Measurements from ENCODE around the gene CCDC183. TPM values are rescaled to one million over a fixed set of nuclear protein-coding genes. Genes with fewer than 3 reads are reported as not detected.

Gene CCDC183
- total and polyA plus RNA-seq, 10 of the 15 experiments (the other 5 are each of a cell fraction or from before 2014, with no cell fraction given): 0.04 to 1.2 (median 0.55) TPM; not detected in 5

DNA sequence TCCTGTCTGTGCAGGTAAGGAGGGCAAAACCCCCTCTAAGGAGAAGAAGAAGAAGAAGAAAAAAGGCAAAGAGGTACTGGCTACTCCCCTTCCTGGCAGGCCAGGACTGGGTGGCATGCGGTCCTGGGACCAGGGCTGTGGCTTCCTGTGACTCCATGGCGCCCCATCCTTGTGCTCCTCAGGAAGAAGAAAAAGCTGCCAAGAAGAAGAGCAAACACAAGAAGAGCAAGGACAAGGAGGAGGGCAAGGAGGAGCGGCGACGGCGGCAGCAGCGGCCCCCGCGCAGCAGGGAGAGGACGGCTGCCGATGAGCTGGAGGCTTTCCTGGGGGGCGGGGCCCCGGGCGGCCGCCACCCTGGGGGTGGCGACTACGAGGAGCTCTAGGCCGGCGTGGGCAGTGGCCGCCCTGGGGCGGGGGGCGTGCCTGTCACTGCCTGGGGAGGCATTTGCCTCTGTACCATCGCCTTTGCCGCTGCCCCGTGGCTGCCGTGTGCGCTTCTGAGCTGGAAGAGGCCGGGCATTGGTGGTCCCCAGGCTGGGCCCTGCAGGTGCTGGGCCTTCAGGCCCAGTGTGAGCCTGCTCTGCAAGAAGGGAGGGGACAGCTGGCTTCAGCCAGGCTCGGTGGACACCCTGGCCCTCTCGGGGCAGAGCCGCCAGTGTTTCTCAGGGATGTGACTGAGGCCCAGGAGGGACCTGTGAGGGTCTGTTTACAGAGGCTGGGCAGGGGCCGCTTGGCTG, 44.2 kb downstream of the CCDC183 start:
- Histone ChIP-seq H3K9ac (ENCODE audit: control insufficient read depth, insufficient read depth, low read length) (no peak overlapping the region), H3K27me3 (replicated peaks in 1 of 2; ENCODE audit: control insufficient read depth in 2 of 2, insufficient read depth in 2 of 2, low read length in 1 of 2) (no peaks in the 10 kb centered on the region), H4K20me1 (ENCODE audit: control insufficient read depth, insufficient read depth) (no peaks in the 10 kb centered on the region; the same call in 1 of the 2 replicates), H3K79me2 (ENCODE audit: control insufficient read depth, insufficient read depth, low read length) (no peaks in the 10 kb centered on the region), H3K36me3 (ENCODE audit: control insufficient read depth in 2 of 2, insufficient read depth in 2 of 2, low read length in 1 of 2) (no peaks in the 10 kb centered on the region), H3K4me1 (ENCODE audit: control insufficient read depth, insufficient read depth, low read length) (peaks cover 6% of the 10 kb centered on the region; the same call in 1 of the 2 replicates), H3K27ac (ENCODE audit: control insufficient read depth, insufficient read depth) (no peak overlapping the region), H3K9me3 (replicated peaks; ENCODE audit: control insufficient read depth, insufficient read depth, low read length) (no peaks in the 10 kb centered on the region; the same call in 2 of the 3 replicates), H3K4me3 (no peak overlapping the region), H3K4me2 (ENCODE audit: control insufficient read depth, insufficient read depth) (no peak overlapping the region), H2AFZ (ENCODE audit: control insufficient read depth, low read depth, low read length) (no peak overlapping the region)
- CTCF ChIA-PET: interaction anchor here (4.3 kb wide), 1 partner anchor 194 kb away, joined by 35 read pairs; no protein-coding TSS in a partner anchor
- FAIRE-seq (no peak), DNase-seq (ENCODE audit: low read depth, low spot score) (no peak), ATAC-seq (no peak)
- BruUV-seq (replicated peaks): TSS peak; percentile 82
- POLR2A ChIA-PET: interaction anchor here (1.3 kb wide), 1 partner anchor 30 kb away, joined by 3 read pairs; no protein-coding TSS in a partner anchor
- WGBS (ENCODE audit: insufficient coverage, insufficient replicate concordance, low lambda C conversion rate, missing lambda C conversion rate): 88% methylated on average over 28 of the region's 32 CpGs
- in situ Hi-C loops (cut with MboI) (no loop called here), intact Hi-C loops (cut with micrococcal nuclease; ENCODE audit: unreplicated experiment) (no loop called here)
- SMC1A ChIA-PET (ENCODE audit: uncharacterized antibody, unreplicated experiment): no interaction called here
- RAD21 ChIA-PET (ENCODE audit: unreplicated experiment): no interaction called here
- TF ChIP-seq, protein P1, sequence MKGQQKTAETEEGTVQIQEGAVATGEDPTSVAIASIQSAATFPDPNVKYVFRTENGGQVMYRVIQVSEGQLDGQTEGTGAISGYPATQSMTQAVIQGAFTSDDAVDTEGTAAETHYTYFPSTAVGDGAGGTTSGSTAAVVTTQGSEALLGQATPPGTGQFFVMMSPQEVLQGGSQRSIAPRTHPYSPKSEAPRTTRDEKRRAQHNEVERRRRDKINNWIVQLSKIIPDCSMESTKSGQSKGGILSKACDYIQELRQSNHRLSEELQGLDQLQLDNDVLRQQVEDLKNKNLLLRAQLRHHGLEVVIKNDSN (IDR thresholded peaks at IDR 0.05; ENCODE audit: borderline replicate concordance, extremely low read length, insufficient read depth, low read depth, low read length): no peak
- TF ChIP-seq RELA (IDR thresholded peaks at IDR 0.05; ENCODE audit: borderline replicate concordance, partially characterized antibody) (no peak), BMI1 (IDR thresholded peaks at IDR 0.05; ENCODE audit: borderline replicate concordance) (no peak), CBX5 (IDR thresholded peaks at IDR 0.05; ENCODE audit: low read depth) (no peak), KAT2A (conservative IDR thresholded peaks at IDR 0.05; ENCODE audit: control insufficient read depth, low read depth, low read length) (no peak), NRF1 (conservative IDR thresholded peaks at IDR 0.05; ENCODE audit: low read depth, low read length) (no peak), EZH2 (IDR thresholded peaks at IDR 0.05; ENCODE audit: borderline replicate concordance, control insufficient read depth, low read depth, low read length) (no peak)
- TF ChIP-seq, protein P2, sequence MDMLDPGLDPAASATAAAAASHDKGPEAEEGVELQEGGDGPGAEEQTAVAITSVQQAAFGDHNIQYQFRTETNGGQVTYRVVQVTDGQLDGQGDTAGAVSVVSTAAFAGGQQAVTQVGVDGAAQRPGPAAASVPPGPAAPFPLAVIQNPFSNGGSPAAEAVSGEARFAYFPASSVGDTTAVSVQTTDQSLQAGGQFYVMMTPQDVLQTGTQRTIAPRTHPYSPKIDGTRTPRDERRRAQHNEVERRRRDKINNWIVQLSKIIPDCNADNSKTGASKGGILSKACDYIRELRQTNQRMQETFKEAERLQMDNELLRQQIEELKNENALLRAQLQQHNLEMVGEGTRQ (IDR thresholded peaks at IDR 0.05; ENCODE audit: borderline replicate concordance, low read depth, low read length): no peak
- TF ChIP-seq, protein P3, sequence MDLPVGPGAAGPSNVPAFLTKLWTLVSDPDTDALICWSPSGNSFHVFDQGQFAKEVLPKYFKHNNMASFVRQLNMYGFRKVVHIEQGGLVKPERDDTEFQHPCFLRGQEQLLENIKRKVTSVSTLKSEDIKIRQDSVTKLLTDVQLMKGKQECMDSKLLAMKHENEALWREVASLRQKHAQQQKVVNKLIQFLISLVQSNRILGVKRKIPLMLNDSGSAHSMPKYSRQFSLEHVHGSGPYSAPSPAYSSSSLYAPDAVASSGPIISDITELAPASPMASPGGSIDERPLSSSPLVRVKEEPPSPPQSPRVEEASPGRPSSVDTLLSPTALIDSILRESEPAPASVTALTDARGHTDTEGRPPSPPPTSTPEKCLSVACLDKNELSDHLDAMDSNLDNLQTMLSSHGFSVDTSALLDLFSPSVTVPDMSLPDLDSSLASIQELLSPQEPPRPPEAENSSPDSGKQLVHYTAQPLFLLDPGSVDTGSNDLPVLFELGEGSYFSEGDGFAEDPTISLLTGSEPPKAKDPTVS (IDR thresholded peaks at IDR 0.05; ENCODE audit: low read depth, low read length): no peak
- TF ChIP-seq, protein P4, sequence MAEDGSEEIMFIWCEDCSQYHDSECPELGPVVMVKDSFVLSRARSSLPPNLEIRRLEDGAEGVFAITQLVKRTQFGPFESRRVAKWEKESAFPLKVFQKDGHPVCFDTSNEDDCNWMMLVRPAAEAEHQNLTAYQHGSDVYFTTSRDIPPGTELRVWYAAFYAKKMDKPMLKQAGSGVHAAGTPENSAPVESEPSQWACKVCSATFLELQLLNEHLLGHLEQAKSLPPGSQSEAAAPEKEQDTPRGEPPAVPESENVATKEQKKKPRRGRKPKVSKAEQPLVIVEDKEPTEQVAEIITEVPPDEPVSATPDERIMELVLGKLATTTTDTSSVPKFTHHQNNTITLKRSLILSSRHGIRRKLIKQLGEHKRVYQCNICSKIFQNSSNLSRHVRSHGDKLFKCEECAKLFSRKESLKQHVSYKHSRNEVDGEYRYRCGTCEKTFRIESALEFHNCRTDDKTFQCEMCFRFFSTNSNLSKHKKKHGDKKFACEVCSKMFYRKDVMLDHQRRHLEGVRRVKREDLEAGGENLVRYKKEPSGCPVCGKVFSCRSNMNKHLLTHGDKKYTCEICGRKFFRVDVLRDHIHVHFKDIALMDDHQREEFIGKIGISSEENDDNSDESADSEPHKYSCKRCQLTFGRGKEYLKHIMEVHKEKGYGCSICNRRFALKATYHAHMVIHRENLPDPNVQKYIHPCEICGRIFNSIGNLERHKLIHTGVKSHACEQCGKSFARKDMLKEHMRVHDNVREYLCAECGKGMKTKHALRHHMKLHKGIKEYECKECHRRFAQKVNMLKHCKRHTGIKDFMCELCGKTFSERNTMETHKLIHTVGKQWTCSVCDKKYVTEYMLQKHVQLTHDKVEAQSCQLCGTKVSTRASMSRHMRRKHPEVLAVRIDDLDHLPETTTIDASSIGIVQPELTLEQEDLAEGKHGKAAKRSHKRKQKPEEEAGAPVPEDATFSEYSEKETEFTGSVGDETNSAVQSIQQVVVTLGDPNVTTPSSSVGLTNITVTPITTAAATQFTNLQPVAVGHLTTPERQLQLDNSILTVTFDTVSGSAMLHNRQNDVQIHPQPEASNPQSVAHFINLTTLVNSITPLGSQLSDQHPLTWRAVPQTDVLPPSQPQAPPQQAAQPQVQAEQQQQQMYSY (CRISPR knock-in tag; IDR thresholded peaks at IDR 0.05): no peak
- TF ChIP-seq, protein P5, sequence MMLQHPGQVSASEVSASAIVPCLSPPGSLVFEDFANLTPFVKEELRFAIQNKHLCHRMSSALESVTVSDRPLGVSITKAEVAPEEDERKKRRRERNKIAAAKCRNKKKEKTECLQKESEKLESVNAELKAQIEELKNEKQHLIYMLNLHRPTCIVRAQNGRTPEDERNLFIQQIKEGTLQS (IDR thresholded peaks at IDR 0.05; ENCODE audit: borderline replicate concordance, extremely low read depth, low read depth, low read length): no peak
- TF ChIP-seq, protein P6, sequence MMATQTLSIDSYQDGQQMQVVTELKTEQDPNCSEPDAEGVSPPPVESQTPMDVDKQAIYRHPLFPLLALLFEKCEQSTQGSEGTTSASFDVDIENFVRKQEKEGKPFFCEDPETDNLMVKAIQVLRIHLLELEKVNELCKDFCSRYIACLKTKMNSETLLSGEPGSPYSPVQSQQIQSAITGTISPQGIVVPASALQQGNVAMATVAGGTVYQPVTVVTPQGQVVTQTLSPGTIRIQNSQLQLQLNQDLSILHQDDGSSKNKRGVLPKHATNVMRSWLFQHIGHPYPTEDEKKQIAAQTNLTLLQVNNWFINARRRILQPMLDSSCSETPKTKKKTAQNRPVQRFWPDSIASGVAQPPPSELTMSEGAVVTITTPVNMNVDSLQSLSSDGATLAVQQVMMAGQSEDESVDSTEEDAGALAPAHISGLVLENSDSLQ (IDR thresholded peaks at IDR 0.05): no peak
